ENCODE results near the gene DFFB.

DNA sequence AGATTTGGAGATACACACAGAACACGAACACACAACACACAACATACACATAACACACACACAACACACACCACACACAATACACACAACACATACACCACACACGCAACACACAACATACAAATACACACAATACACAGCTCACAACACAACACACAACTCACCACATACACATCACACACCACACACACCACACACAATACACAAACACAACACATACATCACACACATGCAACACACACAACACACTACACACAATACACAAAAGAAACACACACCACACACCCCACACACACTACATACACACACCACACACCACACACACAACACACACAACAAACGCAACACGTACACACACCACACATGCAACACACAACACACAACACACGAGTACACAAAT, 71.8 kb downstream of the DFFB start:
- TF ChIP-seq POLR2A (conservative IDR thresholded peaks at IDR 0.05) (no peak), ESRRA (IDR thresholded peaks at IDR 0.05; ENCODE audit: borderline replicate concordance, low read depth) (no peak), ZNF253 (CRISPR knock-in tag; conservative IDR thresholded peaks at IDR 0.05) (no peak)
- TF ChIP-seq, protein P1, sequence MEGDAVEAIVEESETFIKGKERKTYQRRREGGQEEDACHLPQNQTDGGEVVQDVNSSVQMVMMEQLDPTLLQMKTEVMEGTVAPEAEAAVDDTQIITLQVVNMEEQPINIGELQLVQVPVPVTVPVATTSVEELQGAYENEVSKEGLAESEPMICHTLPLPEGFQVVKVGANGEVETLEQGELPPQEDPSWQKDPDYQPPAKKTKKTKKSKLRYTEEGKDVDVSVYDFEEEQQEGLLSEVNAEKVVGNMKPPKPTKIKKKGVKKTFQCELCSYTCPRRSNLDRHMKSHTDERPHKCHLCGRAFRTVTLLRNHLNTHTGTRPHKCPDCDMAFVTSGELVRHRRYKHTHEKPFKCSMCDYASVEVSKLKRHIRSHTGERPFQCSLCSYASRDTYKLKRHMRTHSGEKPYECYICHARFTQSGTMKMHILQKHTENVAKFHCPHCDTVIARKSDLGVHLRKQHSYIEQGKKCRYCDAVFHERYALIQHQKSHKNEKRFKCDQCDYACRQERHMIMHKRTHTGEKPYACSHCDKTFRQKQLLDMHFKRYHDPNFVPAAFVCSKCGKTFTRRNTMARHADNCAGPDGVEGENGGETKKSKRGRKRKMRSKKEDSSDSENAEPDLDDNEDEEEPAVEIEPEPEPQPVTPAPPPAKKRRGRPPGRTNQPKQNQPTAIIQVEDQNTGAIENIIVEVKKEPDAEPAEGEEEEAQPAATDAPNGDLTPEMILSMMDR (IDR thresholded peaks at IDR 0.05 in 2 of 3, conservative IDR thresholded peaks at IDR 0.05 in 1 of 3; ENCODE audit: insufficient read depth in 2 of 3, low read depth in 1 of 3, low read length in 3 of 3): no peak

Measured in K562 (cell line).